PFSK-1 (cell line): ENCODE results near the gene DNAJB1.

Experiments used
- FOXP2 ChIP-seq: optimal IDR thresholded peaks from 2 replicates; pipeline ENCODE3; 2011; ENCODE audit warnings: borderline replicate concordance, control low read depth, inconsistent platforms; ENCODE audit not compliant: insufficient read depth; ENCODE audit errors: extremely low read length, extremely low read depth
- POLR2AphosphoS5 ChIP-seq: IDR thresholded peaks from 2 replicates; pipeline ENCODE4 v1.6.1; 2012; ENCODE audit warnings: low read depth, mild to moderate bottlenecking, control low read depth, low read length, moderate library complexity
- REST ChIP-seq, 2 experiments: IDR thresholded peaks; 2 replicates each; pipeline versions ENCODE4 v1.6.1 to v1.8.0; 2011 to 2012; ENCODE audit warnings: low read depth in 2 of 2, low read length in 2 of 2, control low read depth in 1 of 2, inconsistent platforms in 1 of 2, mild to moderate bottlenecking in 1 of 2, moderate library complexity in 1 of 2; ENCODE audit not compliant: insufficient read depth in 1 of 2
- SIN3A ChIP-seq: IDR thresholded peaks from 2 replicates; pipeline ENCODE4 v1.6.1; 2012; ENCODE audit warnings: mild to moderate bottlenecking, low read length, moderate library complexity, borderline replicate concordance; ENCODE audit not compliant: insufficient read depth
- TAF1 ChIP-seq: IDR thresholded peaks from 2 replicates; pipeline ENCODE4 v1.6.1; 2012; ENCODE audit warnings: low read length, control low read depth, borderline replicate concordance; ENCODE audit not compliant: insufficient read depth

The DNAJB1 gene

GRCh38 chr19:14480700-14481079, 37.5 kb downstream of the DNAJB1 start:
- TF ChIP-seq POLR2AphosphoS5 = no peak
- TF ChIP-seq FOXP2 = no peak
- TF ChIP-seq TAF1 = no peak
- no peak for TF ChIP-seq SIN3A
- no peak for TF ChIP-seq REST (IDR thresholded peaks at IDR 0.05; ENCODE audit: insufficient read depth in 1 of 2, low read depth in 2 of 2, low read length in 2 of 2)

- TF ChIP-seq FOXP2 (peak; percentile 30), POLR2AphosphoS5 (no peak)
Measured at GRCh38 chr19:14479975-14480699, 38.1 kb downstream of the DNAJB1 start.

- TF ChIP-seq FOXP2 = no peak
- TF ChIP-seq POLR2AphosphoS5 = no peak
- TF ChIP-seq SIN3A = no peak
- TF ChIP-seq REST (IDR thresholded peaks at IDR 0.05; ENCODE audit: insufficient read depth in 1 of 2, low read depth in 2 of 2, low read length in 2 of 2) = no peak
- TF ChIP-seq TAF1 = no peak
Measured at GRCh38 chr19:14479309-14479974, 38.8 kb downstream of the DNAJB1 start.

- TF ChIP-seq FOXP2 = no peak
- no peak for TF ChIP-seq REST (IDR thresholded peaks at IDR 0.05; ENCODE audit: insufficient read depth in 1 of 2, low read depth in 2 of 2, low read length in 2 of 2)
- TF ChIP-seq POLR2AphosphoS5 = no peak
- TF ChIP-seq TAF1 = no peak
- TF ChIP-seq SIN3A = no peak
Measured at GRCh38 chr19:14478113-14478545, 40.1 kb downstream of the DNAJB1 start.

GRCh38 chr19:14477418-14478112, 40.6 kb downstream of the DNAJB1 start:
- TF ChIP-seq TAF1 (no peak), SIN3A (no peak), POLR2AphosphoS5 (no peak), FOXP2 (no peak), REST (IDR thresholded peaks at IDR 0.05; ENCODE audit: insufficient read depth in 1 of 2, low read depth in 2 of 2, low read length in 2 of 2) (no peak)
